Activated B cell treated with CpG ODN at 0.5 μM for 24 hours (primary cell): Measurements from ENCODE around the gene S100A6. TPM values are rescaled to one million over a fixed set of nuclear protein-coding genes. Genes with fewer than 3 reads are reported as not detected.
A peak's percentile ranks its signal among the peaks of the same experiment; 100 is the strongest.

Source experiments
- ATAC-seq: fragments of 200-7000 bp; cut with Tn5 transposase; one replicate; pipeline ENCODE4 v1.10.0; 2021; ENCODE audit warnings: low read depth, mild to moderate bottlenecking, moderate library complexity
- CTCF ChIA-PET: fragments of 350-600 bp; sonication (Branson Sonifier 250); formaldehyde crosslinking; loops from one replicate; lab custom pipeline; 2021; ENCODE audit warnings: antibody characterized with exemption; lab: Charles Lee
- POLR2A ChIA-PET: fragments of 350-600 bp; sonication (Branson Sonifier 250); formaldehyde crosslinking; loops from one replicate; lab custom pipeline; 2021; ENCODE audit warnings: antibody characterized with exemption; lab: Charles Lee
- DNase-seq: peaks from one replicate; pipeline ENCODE4 v3.0.0; 2022
- H3K27ac Mint-ChIP-seq: one replicate; pipeline ENCODE4 v1.8.0; 2020; ENCODE audit warnings: mixed read lengths
- H3K27me3 Mint-ChIP-seq: one replicate; pipeline ENCODE4 v1.8.0; 2021; ENCODE audit warnings: mixed read lengths
- H3K36me3 Mint-ChIP-seq: one replicate; pipeline ENCODE4 v1.8.0; 2021; ENCODE audit warnings: low read depth, mixed read lengths
- H3K4me1 Mint-ChIP-seq: one replicate; pipeline ENCODE4 v1.8.0; 2021; ENCODE audit warnings: mixed read lengths
- H3K4me3 Mint-ChIP-seq: one replicate; pipeline ENCODE4 v1.8.0; 2020; ENCODE audit warnings: mild to moderate bottlenecking, mixed read lengths
- H3K9me3 Mint-ChIP-seq: one replicate; pipeline ENCODE4 v1.8.0; 2020; ENCODE audit warnings: mixed read lengths
- intact Hi-C: fragments of 100-400 bp; cut with micrococcal nuclease; formaldehyde crosslinking; loops from one replicate; pipeline ENCODE4 v1.15.1; 2024
- total RNA-seq: library from RNA; stranded (reverse); gene quantifications from 2 replicates; pipeline ENCODE4 v1.2.3, GENCODE V29; 2022
- TF ChIP-seq, protein P1 (sequence below): fragments of 200-600 bp; IDR thresholded peaks from one replicate; pipeline ENCODE4 v1.8.0; 2022; ENCODE audit warnings: antibody characterized with exemption, mild to moderate bottlenecking

Gene S100A6
- total RNA-seq, 1 donor from 2014 or later, result 166 TPM

DNA sequence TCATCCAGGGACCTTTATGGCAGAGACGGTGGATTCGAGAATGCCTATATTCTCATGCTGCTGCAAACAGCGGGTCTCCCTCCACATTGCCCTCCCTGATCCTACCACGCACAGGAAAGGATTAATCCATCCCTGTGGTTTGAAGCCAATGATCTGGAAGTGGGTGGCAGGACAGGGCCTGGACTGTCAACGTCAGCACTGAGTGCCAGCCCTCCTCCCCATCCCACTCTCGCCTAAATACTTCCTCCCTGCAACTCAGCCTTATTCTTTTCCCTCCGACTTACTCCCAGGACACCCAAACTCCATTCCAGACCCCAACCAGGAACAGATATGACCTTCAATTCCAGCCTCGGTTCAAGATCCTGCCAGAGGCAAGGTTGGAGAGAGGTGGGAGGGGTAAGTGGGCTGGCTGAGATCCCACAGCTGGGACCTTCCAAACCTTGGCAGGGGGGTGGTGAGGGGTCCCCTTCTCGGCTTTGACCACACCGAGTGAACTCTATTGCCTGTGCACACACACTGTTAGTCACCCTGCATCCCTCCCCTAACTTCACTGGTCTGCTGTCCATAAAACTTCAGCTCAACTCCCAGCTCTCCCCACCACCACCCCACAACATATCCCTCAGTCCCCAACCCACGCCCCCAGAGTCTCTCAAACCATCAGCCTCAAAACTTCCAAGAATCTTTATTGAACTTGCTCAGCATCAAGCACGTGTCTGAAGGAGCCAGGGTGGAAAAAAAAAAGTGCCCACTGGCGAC lies 7.3 kb upstream of the S100A6 start:
- CTCF ChIA-PET, result interaction anchor here (0.6 kb wide), 1 partner anchor 92 kb away, joined by 3 read pairs; no protein-coding TSS in a partner anchor
- H3K9me3 Mint-ChIP-seq, result no peaks in the 10 kb centered on the region
- intact Hi-C loops, result no loop called here
- TF ChIP-seq, protein P1, sequence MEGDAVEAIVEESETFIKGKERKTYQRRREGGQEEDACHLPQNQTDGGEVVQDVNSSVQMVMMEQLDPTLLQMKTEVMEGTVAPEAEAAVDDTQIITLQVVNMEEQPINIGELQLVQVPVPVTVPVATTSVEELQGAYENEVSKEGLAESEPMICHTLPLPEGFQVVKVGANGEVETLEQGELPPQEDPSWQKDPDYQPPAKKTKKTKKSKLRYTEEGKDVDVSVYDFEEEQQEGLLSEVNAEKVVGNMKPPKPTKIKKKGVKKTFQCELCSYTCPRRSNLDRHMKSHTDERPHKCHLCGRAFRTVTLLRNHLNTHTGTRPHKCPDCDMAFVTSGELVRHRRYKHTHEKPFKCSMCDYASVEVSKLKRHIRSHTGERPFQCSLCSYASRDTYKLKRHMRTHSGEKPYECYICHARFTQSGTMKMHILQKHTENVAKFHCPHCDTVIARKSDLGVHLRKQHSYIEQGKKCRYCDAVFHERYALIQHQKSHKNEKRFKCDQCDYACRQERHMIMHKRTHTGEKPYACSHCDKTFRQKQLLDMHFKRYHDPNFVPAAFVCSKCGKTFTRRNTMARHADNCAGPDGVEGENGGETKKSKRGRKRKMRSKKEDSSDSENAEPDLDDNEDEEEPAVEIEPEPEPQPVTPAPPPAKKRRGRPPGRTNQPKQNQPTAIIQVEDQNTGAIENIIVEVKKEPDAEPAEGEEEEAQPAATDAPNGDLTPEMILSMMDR, result no peak
- no peak for DNase-seq
- POLR2A ChIA-PET, result interaction anchor here (4.1 to 5.0 kb wide), 2 partner anchors 8 to 22 kb away, joined by 49 to 101 read pairs; partner anchors contain the start of genes S100A2 and S100A6
- H3K36me3 Mint-ChIP-seq, result peaks cover 24% of the 10 kb centered on the region
- H3K4me1 Mint-ChIP-seq, result peaks cover 64% of the 10 kb centered on the region
- peak overlapping the region; percentile 50 for H3K27ac Mint-ChIP-seq
- H3K4me3 Mint-ChIP-seq, result peak overlapping the region; percentile 2
- ATAC-seq, result no peak
- no peaks in the 10 kb centered on the region for H3K27me3 Mint-ChIP-seq

DNA sequence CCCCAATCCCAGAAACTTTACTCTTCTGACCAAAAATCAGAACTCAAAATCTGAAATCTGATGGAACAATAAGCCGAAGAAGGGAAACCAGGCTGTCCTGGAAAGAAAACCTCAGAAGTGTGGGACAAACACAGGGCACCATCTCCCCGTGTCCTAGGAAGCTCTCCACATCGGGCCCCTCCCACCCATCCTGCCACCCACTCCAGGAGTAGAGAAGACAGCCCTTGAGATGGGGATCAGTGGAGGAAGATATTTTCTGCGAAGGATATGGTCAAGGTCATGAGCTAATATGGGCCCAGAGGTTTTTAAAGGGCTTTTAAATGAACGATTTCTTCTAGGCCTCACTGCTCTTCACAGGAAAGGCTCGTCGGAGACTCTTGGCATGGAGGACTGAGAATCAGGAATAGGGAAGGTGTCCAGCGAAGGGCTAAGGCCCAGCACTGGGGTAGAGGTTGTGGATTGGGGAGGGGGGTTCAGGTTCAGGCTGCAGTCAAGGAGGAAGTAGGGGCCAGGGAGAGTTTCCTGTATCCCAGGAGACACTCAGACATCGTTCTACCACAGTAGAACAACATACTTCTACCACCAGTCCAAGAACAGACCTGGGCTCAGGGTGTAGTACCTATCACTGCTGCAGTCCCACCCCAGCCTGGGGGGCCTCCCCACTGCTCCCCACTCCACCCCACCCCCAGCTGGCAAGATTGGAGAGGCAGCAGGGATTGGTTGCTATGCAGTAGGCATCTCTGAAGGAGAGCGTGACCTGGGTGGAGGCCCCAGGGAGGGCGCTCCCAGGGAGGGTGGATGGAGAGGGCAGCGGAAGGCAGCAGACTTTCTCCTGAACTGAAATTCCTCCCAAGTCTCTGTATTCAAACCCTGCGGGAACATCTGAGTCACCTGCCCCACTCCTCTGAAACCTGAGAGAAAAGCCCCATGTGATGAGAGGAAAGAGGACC lies 6.1 kb upstream of the S100A6 start:
- intact Hi-C loops, result no loop called here
- Mint-ChIP-seq H3K4me1 (peaks cover 65% of the 10 kb centered on the region), H3K4me3 (peak overlapping the region; percentile 25), H3K36me3 (peaks cover 24% of the 10 kb centered on the region), H3K27ac (peak overlapping the region; percentile 81), H3K27me3 (no peaks in the 10 kb centered on the region), H3K9me3 (no peaks in the 10 kb centered on the region)
- POLR2A ChIA-PET, result interaction anchor here (0.9 to 5.0 kb wide), 7 partner anchors 9 to 92 kb away, joined by 3 to 49 read pairs (median 4); partner anchors contain the start of genes CHTOP and S100A2
- TF ChIP-seq, protein P1, result no peak
- DNase-seq, result no peak
- ATAC-seq, result no peak
- CTCF ChIA-PET, result interaction anchor here (1.6 kb wide), 1 partner anchor 26 kb away, joined by 6 read pairs; no protein-coding TSS in a partner anchor

DNA sequence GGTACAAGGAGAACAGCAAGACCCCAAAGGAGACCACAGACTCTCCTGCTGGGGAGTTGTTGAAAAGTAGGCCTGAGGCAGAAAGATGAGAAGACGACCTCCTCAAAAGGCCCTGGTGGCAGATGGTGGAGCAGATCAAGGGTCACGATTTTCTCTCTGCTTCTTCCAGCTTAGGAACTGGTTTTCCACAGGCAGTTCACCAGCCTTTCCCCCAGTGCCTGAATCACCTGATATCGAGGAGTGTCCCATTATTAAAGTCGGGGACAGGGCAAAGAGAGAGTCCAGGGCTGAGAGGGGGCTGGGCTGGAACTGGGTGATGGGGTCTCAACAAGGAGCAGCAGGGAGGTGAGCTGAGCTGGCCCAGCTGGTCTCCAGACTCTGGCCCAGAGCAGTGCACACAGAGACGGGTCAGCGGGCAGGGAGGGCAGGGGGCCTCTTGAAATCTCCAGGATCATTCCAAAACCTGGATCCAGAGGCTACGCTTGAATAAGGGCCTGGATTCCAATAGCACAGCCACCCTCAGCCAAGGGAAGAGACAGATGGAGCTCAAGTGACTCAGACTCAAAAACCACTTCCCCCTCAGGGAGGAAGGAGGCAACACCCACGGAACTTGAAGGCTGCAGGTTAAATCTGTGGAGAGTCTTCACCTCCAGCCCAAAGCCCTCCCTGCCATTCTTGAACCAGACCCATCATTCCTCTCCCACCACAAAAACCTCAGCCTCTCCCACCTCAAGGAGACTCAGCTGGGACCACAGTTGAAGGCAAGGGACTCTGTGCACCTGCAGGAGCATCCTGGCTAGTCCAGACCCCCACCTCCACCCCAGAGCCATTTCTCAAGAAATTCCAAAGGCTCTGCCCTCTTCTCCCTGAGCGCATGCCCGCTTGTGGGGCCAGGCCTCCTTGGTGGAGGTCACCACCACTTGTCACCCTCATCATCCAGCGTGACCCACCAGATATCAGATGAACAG lies 4.9 kb upstream of the S100A6 start, which contains the start of gene S100A5:
TSS of gene S100A5 (minus strand) at position 541 of the 968 bp plus-strand sequence. CDS start 743 bp downstream, outside the sequence.
- intact Hi-C loops, result no loop called here
- CTCF ChIA-PET, result interaction anchor here (1.6 kb wide), 1 partner anchor 27 kb away, joined by 6 read pairs; no protein-coding TSS in a partner anchor
- no peaks in the 10 kb centered on the region for H3K27me3 Mint-ChIP-seq
- TF ChIP-seq, protein P1, result no peak
- ATAC-seq (peak; percentile 15), DNase-seq (no peak)
- H3K4me3 Mint-ChIP-seq, result peak within 1 kb of the TSS; percentile 25
- peaks cover 24% of the 10 kb centered on the region for H3K36me3 Mint-ChIP-seq
- H3K9me3 Mint-ChIP-seq, result no peaks in the 10 kb centered on the region
- POLR2A ChIA-PET, result interaction anchor here (0.6 to 2.9 kb wide), 9 partner anchors 8 to 202 kb away, joined by 3 to 23 read pairs (median 4); partner anchors contain the start of genes CHTOP and S100A2
- H3K27ac Mint-ChIP-seq, result peak within 1 kb of the TSS; percentile 81
- H3K4me1 Mint-ChIP-seq, result peaks cover 64% of the 10 kb centered on the region

DNA sequence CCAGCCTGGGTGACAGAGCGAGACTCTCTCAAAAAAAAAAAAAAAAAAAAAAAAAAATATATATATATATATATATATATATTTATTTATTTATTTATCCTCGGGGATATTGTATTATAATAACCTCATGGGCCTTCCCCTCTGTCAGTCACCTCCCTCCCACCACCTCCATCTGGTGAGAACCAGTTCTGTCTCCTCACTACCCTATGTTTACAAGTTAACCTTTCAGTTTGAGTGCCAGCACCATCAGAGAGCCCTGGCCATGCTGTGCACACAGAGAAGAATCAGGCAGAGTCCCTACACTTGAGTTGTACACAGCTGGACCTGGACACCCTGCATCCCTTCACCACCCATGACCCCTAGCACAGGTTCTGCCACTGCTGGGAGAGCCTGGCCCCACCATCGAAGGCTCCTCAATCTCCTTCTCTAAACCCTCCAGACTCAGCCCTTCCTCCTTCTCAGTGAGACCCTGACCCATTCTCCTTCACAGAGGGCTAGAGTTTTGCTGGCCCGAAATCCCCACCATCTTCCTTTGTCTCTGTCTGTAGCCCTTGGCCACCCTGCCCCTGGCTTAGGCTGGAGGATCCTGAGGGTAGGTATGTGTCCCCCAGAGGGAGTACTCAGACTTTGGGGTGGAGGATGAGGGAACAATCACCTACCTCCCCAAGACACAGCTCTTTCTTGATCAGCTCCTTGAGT lies 3.8 kb upstream of the S100A6 start:
- H3K9me3 Mint-ChIP-seq, result no peaks in the 10 kb centered on the region
- TF ChIP-seq, protein P1, result no peak

More for the DNA sequence above, 3.8 kb upstream of the S100A6 start:
- no peak for DNase-seq
- ATAC-seq, result no peak
- ChIA-PET POLR2A (interaction anchor here (0.9 to 2.9 kb wide), 7 partner anchors 11 to 121 kb away, joined by 3 to 23 read pairs (median 4); partner anchors contain the start of genes CHTOP and S100A2), CTCF (interaction anchor here (0.7 kb wide), 1 partner anchor 33 kb away, joined by 3 read pairs; no protein-coding TSS in a partner anchor)
- no peak overlapping the region for H3K4me3 Mint-ChIP-seq
- peaks cover 18% of the 10 kb centered on the region for H3K36me3 Mint-ChIP-seq
- no peaks in the 10 kb centered on the region for H3K27me3 Mint-ChIP-seq
- H3K4me1 Mint-ChIP-seq, result peaks cover 62% of the 10 kb centered on the region
- intact Hi-C loops, result no loop called here
- peak overlapping the region; percentile 81 for H3K27ac Mint-ChIP-seq
